Panc1 (cell line): ENCODE measurements around the gene MST1R. TPM values are rescaled to one million over a fixed set of nuclear protein-coding genes. Genes with fewer than 3 reads are reported as not detected.
A peak's percentile ranks its signal among the peaks of the same experiment; 100 is the strongest.

ENCODE experiments used
- ATAC-seq: fragments of 200-7000 bp; cut with Tn5 transposase; 2 replicates; pipeline ENCODE4 v1.9.1; 2020; ENCODE audit warnings: mild to moderate bottlenecking, moderate library complexity
- BruUV-seq: library from RNA; stranded (reverse); fragments of 400-500 nt; replicated peaks from 2 replicates; lab custom pipeline; 2021; lab: Mats Ljungman, UMichigan
- CTCF ChIA-PET: fragments of 300-600 bp; sonication (Branson Sonifier 250); formaldehyde crosslinking; loops from one replicate; lab custom pipeline; 2022; ENCODE audit warnings: antibody characterized with exemption; lab: Charles Lee
- POLR2A ChIA-PET: fragments of 300-600 bp; sonication (Branson Sonifier 250); formaldehyde crosslinking; loops from one replicate; lab custom pipeline; 2022; ENCODE audit warnings: antibody characterized with exemption; lab: Charles Lee
- DNase-seq: peaks from one replicate; pipeline ENCODE4 v3.0.0-alpha.2; 2010; ENCODE audit warnings: low read depth, low spot score
- H3K27ac ChIP-seq: 2 replicates; pipeline ENCODE4 v1.5.1; 2011; ENCODE audit warnings: mild to moderate bottlenecking, low read length, inconsistent platforms
- H3K27me3 ChIP-seq: fragments of 200-500 bp; sonication (Bioruptor generic); 2 replicates; pipeline ENCODE4 v1.6.0; 2014; ENCODE audit warnings: low read length, inconsistent platforms; ENCODE audit not compliant: control insufficient read depth, insufficient read depth
- H3K36me3 ChIP-seq: fragments of 200-500 bp; sonication (Bioruptor generic); 2 replicates; pipeline ENCODE4 v1.5.1; 2014; ENCODE audit warnings: inconsistent platforms, mild to moderate bottlenecking, low read length, moderate library complexity; ENCODE audit not compliant: control insufficient read depth, insufficient read depth
- H3K4me1 ChIP-seq: 2 replicates; pipeline ENCODE4 v1.5.1; 2011; ENCODE audit warnings: inconsistent platforms, mild to moderate bottlenecking, low read length, moderate library complexity; ENCODE audit not compliant: control insufficient read depth, insufficient read depth
- H3K4me3 ChIP-seq, 2 experiments: 2 replicates each; pipeline ENCODE4 v1.5.1; 2011 to 2012; ENCODE audit warnings: low read depth in 2 of 2, low read length in 2 of 2, mild to moderate bottlenecking in 2 of 2, inconsistent platforms in 1 of 2, moderate library complexity in 1 of 2
- H3K9me3 ChIP-seq: fragments of 200-500 bp; sonication (Bioruptor generic); 2 replicates; pipeline ENCODE4 v1.5.1; 2014; ENCODE audit warnings: low read depth, mild to moderate bottlenecking, inconsistent platforms, low read length, moderate library complexity; ENCODE audit not compliant: control insufficient read depth, insufficient read depth
- TCF7L2 ChIP-seq: IDR thresholded peaks from 2 replicates; pipeline ENCODE4 v1.6.1; 2011; ENCODE audit warnings: mild to moderate bottlenecking, low read depth, low read length, inconsistent platforms
- in situ Hi-C: cut with HindIII; loops from 2 replicates; pipeline ENCODE4 v1.10.0; 2016; ENCODE audit warnings: low sequenced_read_pairs, low pct_unique_long_range_greater_than_20kb
- intact Hi-C: fragments of 100-400 bp; cut with micrococcal nuclease; formaldehyde crosslinking; loops from one replicate; pipeline ENCODE4 v1.10.0; 2022; ENCODE audit not compliant: unreplicated experiment
- total RNA-seq: library from RNA; stranded (reverse); gene quantifications from one replicate; pipeline ENCODE4 v1.2.1, GENCODE V29; 2021; ENCODE audit not compliant: unreplicated experiment
- TF ChIP-seq, protein P1 (sequence below), 2 experiments: IDR thresholded peaks; 2 replicates each; pipeline ENCODE4 v1.6.1; 2011 to 2012; ENCODE audit warnings: low read depth in 2 of 2, control low read depth in 1 of 2, low read length in 1 of 2, mild to moderate bottlenecking in 1 of 2, moderate library complexity in 1 of 2; ENCODE audit not compliant: insufficient read depth in 1 of 2
- TF ChIP-seq, protein P2 (sequence below): fragments of 450-650 bp; IDR thresholded peaks from 2 replicates; pipeline ENCODE4 v1.5.1; 2017; ENCODE audit warnings: mild to moderate bottlenecking

Gene MST1R
- total RNA-seq, 1 experiment from 2014 or later: 27.5 TPM

DNA sequence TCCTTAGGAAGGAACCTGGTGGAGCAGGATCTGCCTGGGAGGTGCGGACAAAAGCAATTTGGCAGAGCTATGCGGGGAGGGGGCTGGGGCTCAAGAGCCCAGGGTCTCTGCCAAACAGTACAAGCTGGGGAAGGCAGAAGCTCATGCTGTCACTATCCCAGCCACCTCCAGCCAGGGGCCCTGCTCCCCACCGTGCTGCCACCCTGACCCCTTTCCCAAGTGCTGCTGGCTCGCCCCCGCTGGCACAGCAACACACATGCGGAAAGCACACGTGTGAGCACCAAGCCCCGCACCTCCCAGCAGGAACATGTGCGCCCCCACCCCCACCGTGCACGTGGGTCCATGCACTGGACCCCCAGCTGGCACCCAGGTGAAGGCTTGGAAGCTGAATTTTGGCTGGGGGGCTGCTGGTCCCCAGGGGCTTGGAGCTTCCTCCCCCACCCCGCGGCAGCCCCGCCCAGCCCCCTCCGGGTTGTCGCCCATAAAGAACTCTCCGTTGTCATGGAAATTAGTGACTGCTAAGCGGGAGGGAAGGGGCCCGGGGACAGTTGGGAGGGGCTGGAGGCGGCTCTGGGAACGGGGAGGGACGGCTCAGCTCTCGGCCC lies 34.7 kb downstream of the MST1R start:
- no peaks in the 10 kb centered on the region for H3K27me3 ChIP-seq
- no peaks in the 10 kb centered on the region for H3K36me3 ChIP-seq
- H3K4me3 ChIP-seq: peak overlapping the region; percentile 33 to 38
- in situ Hi-C loops (no loop called here), intact Hi-C loops (no loop called here)
- TF ChIP-seq, protein P1, sequence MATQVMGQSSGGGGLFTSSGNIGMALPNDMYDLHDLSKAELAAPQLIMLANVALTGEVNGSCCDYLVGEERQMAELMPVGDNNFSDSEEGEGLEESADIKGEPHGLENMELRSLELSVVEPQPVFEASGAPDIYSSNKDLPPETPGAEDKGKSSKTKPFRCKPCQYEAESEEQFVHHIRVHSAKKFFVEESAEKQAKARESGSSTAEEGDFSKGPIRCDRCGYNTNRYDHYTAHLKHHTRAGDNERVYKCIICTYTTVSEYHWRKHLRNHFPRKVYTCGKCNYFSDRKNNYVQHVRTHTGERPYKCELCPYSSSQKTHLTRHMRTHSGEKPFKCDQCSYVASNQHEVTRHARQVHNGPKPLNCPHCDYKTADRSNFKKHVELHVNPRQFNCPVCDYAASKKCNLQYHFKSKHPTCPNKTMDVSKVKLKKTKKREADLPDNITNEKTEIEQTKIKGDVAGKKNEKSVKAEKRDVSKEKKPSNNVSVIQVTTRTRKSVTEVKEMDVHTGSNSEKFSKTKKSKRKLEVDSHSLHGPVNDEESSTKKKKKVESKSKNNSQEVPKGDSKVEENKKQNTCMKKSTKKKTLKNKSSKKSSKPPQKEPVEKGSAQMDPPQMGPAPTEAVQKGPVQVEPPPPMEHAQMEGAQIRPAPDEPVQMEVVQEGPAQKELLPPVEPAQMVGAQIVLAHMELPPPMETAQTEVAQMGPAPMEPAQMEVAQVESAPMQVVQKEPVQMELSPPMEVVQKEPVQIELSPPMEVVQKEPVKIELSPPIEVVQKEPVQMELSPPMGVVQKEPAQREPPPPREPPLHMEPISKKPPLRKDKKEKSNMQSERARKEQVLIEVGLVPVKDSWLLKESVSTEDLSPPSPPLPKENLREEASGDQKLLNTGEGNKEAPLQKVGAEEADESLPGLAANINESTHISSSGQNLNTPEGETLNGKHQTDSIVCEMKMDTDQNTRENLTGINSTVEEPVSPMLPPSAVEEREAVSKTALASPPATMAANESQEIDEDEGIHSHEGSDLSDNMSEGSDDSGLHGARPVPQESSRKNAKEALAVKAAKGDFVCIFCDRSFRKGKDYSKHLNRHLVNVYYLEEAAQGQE (IDR thresholded peaks at IDR 0.05; ENCODE audit: insufficient read depth in 1 of 2, low read depth in 2 of 2, low read length in 1 of 2): 0 out of 4 replicates have a peak, but pooled peaks of 1 of the 2 experiments have one; percentile 32
- TF ChIP-seq, protein P2, sequence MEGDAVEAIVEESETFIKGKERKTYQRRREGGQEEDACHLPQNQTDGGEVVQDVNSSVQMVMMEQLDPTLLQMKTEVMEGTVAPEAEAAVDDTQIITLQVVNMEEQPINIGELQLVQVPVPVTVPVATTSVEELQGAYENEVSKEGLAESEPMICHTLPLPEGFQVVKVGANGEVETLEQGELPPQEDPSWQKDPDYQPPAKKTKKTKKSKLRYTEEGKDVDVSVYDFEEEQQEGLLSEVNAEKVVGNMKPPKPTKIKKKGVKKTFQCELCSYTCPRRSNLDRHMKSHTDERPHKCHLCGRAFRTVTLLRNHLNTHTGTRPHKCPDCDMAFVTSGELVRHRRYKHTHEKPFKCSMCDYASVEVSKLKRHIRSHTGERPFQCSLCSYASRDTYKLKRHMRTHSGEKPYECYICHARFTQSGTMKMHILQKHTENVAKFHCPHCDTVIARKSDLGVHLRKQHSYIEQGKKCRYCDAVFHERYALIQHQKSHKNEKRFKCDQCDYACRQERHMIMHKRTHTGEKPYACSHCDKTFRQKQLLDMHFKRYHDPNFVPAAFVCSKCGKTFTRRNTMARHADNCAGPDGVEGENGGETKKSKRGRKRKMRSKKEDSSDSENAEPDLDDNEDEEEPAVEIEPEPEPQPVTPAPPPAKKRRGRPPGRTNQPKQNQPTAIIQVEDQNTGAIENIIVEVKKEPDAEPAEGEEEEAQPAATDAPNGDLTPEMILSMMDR: no peak
- POLR2A ChIA-PET: no interaction called here
- ATAC-seq (no peak), DNase-seq (no peak)
- H3K4me1 ChIP-seq: no peaks in the 10 kb centered on the region
- no peaks in the 10 kb centered on the region for H3K9me3 ChIP-seq
- no TSS peak for BruUV-seq
- CTCF ChIA-PET: no interaction called here
- H3K27ac ChIP-seq: no peak overlapping the region

DNA sequence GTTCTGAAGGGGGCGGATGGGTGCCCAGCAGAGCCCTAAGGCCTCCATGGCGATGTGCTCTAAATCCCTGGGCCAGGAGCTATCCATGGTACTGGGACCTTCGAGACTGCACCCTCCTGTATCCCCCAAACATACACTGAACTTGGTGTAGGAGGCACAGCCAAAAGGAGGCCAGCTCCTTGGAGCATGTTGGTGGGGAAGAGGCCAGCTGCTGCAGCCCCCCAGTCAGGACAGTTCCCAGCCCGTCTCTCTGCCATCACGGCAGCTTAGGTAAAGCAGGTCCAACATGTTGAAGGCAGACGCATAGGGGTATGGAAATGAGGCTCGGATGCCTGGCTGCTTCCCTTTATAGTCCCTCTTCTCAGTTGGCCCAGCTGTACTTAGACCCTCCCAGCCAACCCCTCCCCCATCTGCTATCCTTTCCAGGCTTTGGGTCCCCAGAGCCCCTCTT lies 35.8 kb downstream of the MST1R start:
- no peak for ATAC-seq
- ChIA-PET CTCF (interaction anchor here (0.6 kb wide), 1 partner anchor 99 kb away, joined by 4 read pairs; no protein-coding TSS in a partner anchor), POLR2A (no interaction called here)
- Histone ChIP-seq H3K27ac (no peak overlapping the region), H3K4me1 (no peaks in the 10 kb centered on the region), H3K4me3 (no peak overlapping the region), H3K27me3 (no peaks in the 10 kb centered on the region), H3K9me3 (no peaks in the 10 kb centered on the region), H3K36me3 (no peaks in the 10 kb centered on the region)
- no peak for DNase-seq
- in situ Hi-C loops (no loop called here), intact Hi-C loops (no loop called here)
- BruUV-seq: no TSS peak
- TF ChIP-seq TCF7L2: no peak
- TF ChIP-seq, protein P1 (IDR thresholded peaks at IDR 0.05; ENCODE audit: insufficient read depth in 1 of 2, low read depth in 2 of 2, low read length in 1 of 2): peak; percentile 95 to 96
- TF ChIP-seq, protein P2: no peak
